K562 treated with DMSO at 1 percent for 12 hours (cell line): Measurements from ENCODE around the gene DNASE1L3. TPM values are rescaled to one million over a fixed set of nuclear protein-coding genes. Genes with fewer than 3 reads are reported as not detected.

Source experiments
- total RNA-seq: library from RNA; unstranded; fragments of 300-600 nt; gene quantifications from 2 replicates; pipeline ENCODE4 v1.2.3, GENCODE V29; 2022; ENCODE audit not compliant: insufficient read depth

Gene DNASE1L3, protein sequence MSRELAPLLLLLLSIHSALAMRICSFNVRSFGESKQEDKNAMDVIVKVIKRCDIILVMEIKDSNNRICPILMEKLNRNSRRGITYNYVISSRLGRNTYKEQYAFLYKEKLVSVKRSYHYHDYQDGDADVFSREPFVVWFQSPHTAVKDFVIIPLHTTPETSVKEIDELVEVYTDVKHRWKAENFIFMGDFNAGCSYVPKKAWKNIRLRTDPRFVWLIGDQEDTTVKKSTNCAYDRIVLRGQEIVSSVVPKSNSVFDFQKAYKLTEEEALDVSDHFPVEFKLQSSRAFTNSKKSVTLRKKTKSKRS
- total RNA-seq = not detected in 2 replicates

GRCh38 chr3:58210761-58211460 lies at the start of gene DNASE1L3:
DNASE1L3 (minus strand) TSS chr3:58210972; CDS start chr3:58210906, 66 bp downstream.

GRCh38 chr3:58237238-58237940 lies 26.6 kb upstream of the DNASE1L3 start, which contains the start of gene ABHD6:
ABHD6 (plus strand) TSS chr3:58237792; CDS start chr3:58256587, 18,795 bp downstream.

Other genes starting within 250 kb of the DNASE1L3 start
- gene FLNB, start 202.6 kb downstream of the DNASE1L3 start, total RNA-seq = 28.8 and 75.7 TPM in 2 replicates
- 3.2 and 7.1 TPM in 2 replicates for gene ABHD6, start 26.8 kb upstream of the DNASE1L3 start, total RNA-seq
- gene RPP14, start 95.3 kb upstream of the DNASE1L3 start, total RNA-seq = 1.9 and 5.6 TPM in 2 replicates
- 0.74 and 5.5 TPM in 2 replicates for gene HTD2, start 95.5 kb upstream of the DNASE1L3 start, total RNA-seq
- 7.2 and 26.5 TPM in 2 replicates for gene PXK, start 121.9 kb upstream of the DNASE1L3 start, total RNA-seq
- gene PDHB, start 222.9 kb upstream of the DNASE1L3 start, total RNA-seq = 50.0 and 65.1 TPM in 2 replicates